Middle frontal gyrus (tissue), 1 donor: ENCODE measurements around the gene GRPEL1.
A peak's percentile ranks its signal among the peaks of the same experiment; 100 is the strongest.

Experiments
- DNase-seq: peaks from one replicate; pipeline ENCODE4 v3.0.0-alpha.2; 2015; ENCODE audit warnings: low spot score; ENCODE audit errors: extremely low spot score

Gene GRPEL1

DNA sequence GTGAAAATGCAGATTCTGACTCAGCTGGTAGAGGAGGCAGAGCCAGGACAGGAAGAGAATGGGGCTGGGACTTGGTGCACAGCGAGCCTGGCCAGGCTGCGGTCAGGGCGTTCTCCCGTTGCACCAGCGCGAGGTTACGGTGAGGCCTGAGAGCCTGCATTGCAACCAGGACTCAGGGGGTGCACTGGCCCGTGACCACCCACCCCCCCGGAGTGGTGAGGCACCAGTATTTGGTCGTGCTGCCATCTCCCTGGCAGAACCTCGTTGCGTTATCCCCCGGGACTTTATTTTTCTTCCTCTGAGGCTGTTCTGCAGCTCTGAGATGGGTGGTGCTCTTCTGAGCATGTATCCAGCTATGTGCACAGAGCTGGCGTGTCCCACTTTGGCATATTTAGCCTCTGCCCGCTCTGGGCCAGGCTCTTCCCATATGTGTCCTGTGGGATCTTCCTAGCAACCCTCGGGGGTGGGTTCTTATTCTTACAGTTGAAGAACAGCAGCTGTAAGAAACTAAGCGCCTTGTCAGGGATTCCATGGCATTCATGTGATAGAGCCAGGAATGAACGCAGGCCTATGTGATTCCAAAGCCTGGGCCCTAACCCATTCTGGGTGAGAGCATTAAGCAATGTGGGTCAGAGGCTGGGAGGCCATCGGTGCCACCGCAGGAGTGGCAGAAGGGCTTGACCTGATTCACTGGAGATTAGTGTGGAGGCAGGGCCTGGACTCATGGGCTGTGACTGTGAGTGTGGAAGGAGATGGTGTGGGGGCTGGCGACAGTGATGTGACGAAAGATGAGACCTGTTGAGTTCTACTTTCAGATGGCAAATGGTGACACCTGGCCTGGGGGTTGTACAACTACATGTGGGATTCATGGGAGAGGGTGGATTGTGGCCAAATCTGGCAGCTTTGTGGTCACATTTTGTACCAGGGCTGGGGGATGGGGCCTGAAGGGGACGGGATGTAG is 21.6 kb downstream of the GRPEL1 start:
- no peak for DNase-seq

DNA sequence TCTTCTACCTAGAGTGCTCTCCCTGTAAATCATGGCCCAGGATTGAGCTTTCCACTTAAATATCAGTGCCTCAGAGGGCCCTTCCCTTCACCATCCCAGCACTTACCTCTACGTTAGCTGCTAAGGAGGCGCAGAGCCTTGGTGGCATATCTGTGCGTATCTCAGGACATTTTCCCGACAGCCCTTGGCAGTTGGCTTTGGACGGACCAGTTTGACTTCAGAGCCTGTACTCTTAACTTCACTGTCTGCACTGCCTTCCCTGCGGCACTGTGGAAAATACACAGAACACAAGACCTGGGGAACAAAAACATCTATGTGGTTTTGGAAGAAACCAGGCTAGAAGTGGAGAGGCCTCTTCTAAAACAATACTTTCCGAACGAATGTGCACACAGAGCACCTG is 22.3 kb downstream of the GRPEL1 start:
- no peak for DNase-seq

GRCh38 chr4:7044137-7044930 is 23.5 kb downstream of the GRPEL1 start:
- no peak for DNase-seq

DNA sequence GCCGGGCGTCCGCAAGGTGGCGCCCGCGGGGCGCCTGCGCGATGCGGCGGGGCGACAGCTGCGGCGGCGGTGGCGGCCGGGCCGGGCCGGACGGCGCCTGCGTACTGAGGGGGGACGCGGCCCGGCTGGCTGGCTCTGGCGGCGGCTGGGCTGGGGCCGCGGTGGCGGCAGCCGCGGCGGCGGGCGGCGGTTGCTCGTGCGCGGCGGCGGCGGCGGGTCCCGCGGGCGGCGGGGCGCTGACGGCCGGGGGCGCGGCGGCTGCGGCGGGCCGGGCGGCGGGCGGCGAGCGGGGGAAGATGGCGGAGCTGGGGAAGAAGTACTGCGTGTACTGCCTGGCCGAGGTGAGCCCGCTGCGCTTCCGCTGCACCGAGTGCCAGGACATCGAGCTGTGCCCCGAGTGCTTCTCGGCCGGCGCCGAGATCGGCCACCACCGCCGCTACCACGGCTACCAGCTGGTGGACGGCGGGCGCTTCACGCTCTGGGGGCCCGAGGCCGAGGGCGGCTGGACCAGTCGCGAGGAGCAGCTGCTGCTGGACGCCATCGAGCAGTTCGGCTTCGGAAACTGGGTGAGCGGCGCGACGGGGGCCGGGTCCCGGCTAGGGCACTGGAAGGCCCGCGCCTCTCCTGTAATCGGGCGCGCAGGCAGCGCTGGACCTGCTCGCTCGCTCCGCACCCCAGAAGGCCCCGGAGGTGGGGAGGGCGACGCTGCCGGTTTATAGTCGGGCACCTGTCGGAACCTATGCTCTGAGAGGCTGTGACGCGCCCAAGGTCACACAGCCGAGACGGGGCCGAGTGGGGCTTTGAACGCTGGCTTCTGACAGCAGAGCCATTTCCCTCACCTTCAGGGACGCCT is 24.4 kb downstream of the GRPEL1 start, which contains the start of gene TADA2B:
TSS of gene TADA2B (plus strand) at position 89 of the 853 bp plus-strand sequence. CDS start at position 297, 208 bp downstream.
- DNase-seq, result no peak

GRCh38 chr4:7042503-7043283 is 25.2 kb downstream of the GRPEL1 start:
- DNase-seq, result peak; percentile 98

GRCh38 chr4:7041801-7042502 is 25.9 kb downstream of the GRPEL1 start:
- DNase-seq, result no peak

DNA sequence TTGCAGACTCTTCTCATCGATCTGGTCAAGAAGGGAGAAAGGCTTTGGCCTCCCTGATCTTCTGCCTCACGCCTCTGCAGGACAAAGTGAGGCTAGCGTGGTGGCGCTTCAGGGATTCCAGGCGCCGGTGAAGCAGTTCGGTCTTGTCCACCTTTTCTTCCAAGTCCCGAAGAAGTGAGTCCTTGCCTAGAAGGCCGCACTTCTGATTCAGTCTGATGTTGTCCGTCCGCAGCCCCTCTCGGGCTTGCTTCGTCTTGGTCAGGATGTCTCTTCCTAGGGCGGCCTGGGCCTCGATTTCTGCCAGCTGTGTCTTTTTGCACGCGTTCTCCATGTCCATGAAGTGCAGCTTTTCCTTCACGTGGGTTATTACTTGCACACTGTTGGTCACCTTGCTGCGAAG is 26.6 kb downstream of the GRPEL1 start:
- no peak for DNase-seq

DNA sequence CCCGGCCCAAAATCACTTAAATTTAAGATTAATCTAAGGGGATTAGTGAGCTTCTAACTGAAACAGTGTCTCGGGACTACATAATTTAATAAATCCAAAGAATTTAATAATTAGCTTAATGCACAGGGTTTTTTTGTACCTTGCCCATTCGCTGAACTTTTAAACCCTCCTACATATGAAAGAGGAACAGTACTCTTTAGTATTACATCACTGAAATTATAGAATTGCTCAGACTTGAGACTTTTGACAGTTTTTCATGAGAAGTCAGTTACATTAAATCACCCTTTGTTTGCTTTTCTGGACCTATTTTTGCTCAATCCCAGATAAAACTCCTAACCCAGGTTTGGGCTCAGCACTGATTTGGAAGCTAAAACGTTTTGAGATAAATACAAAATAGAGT is 27.1 kb downstream of the GRPEL1 start:
- no peak for DNase-seq

DNA sequence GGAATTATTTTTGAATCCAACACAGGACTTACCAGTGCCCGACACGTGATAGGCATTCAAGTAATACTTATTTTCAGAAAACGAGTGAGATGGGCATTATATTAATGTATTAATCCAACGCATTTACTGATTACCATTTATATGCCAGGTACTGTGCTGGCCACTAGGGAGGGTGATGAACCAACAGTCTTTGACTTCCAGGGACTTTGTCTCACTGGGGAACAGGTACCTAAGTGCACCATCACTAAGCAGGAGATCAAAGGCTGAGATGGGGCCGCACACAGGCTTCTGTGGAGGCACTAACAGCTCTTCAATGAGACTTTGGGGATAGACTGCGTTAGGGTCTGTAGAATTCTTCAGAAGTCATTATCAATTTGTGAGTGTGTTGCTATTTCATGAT is 30.4 kb downstream of the GRPEL1 start:
- no peak for DNase-seq

DNA sequence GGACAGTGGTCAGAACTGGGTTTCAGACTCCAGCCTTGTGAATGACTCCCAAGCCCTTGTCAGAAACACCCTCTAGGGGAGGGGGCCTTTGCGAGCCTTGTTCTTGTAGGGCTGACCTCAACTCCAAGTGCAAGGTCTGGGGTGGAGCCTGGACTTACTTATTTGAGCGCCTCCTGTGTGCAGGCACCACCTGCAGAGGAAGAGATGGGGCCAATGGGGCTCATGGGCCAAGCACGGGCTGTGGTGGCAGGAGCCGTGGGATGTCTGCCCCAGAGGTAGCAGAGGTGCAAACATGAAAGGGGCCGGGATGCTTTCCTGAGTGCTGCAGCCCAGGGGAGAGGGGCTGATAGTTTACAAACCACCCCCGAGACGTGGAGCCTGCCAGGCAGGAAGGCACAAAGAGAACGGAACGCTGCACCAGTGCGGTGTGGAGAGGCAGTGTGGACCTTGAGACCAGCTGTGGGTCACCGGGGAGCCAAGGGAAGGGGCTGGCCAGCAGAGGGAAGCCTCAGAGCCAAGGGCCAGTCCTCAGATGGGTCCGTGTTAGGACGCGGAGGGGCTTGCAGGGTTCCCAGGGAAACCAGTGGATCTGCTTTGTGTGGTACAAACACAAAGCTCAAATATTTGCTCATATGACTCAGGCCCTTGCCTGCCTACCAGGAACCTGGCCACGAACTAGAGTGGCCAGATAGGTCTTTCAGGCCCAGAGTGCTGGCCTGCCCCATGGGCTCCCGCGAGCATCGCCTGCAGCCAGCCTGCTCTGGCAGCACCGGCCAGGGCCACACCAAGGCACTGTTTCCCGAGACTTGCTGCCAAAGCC is 33.4 kb downstream of the GRPEL1 start:
- no peak for DNase-seq

- no peak for DNase-seq
Observed at GRCh38 chr4:7032596-7032995, 35.3 kb downstream of the GRPEL1 start.

DNA sequence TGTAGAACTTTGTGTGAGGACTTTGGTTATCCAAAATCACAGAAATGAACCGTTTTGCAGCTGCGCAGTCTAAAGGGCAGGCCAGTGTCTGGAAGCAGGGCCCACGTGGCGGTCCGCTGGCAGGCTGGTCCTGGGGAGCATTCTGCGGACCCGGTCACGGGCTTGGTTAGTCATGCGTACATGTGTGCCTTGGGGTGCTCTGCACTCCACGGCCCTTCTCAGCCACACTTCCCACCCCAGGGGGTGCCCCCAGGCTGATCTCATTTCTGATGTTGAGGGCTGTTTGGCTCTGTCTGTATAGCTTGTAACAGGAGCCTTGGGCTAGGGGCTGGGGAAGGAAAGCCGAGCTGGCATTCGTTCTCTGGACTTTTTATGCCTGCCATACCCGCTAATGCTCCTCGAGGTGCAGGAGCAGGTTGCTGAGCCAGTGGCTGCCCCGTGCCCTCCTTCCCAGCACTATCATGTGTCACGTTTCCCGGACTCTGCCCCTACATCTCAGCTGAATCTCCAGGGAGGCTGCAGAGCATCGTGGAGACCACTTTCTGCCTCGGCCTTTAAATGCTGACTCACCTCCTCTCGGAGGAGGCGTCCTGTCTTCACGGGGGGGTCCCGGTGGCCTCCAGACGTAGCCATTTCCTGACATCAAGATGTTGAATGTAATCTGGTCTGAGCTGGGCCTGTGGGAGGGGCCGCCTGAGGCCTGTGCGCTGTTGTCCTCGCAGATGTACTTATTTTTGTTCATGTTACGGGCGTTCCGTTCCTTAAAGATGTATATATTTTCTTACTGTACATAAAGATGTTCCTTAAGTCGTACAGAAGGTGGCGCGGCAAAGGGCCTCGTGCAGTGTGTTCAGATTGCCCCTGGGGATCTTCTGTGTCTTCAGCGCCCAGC is 36.1 kb downstream of the GRPEL1 start:
- no peak for DNase-seq

DNA sequence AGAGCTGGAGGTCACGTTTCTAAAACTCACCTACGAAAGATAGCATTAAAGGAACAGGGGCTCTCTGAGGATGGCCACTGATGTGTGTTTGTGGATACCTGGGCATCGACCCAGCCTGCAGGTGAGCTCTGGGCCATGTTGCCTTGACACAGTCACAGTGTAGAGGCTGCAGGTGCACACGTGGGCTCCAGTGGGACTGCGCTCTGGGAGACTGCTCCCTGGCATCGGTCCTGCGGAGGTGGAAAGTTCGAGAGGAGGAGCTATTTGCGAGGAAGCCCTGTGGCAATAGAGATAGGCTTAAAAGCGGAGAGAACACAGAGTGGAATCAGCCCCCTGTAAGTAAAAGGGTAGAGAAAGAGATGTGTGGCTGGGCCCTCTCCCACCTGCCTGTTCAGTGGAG is 37.0 kb downstream of the GRPEL1 start:
- DNase-seq, result no peak

- DNase-seq, result no peak
Observed at GRCh38 chr4:7029921-7030320, 37.9 kb downstream of the GRPEL1 start.

- DNase-seq, result no peak
Observed at GRCh38 chr4:7029212-7029611, 38.7 kb downstream of the GRPEL1 start.

DNA sequence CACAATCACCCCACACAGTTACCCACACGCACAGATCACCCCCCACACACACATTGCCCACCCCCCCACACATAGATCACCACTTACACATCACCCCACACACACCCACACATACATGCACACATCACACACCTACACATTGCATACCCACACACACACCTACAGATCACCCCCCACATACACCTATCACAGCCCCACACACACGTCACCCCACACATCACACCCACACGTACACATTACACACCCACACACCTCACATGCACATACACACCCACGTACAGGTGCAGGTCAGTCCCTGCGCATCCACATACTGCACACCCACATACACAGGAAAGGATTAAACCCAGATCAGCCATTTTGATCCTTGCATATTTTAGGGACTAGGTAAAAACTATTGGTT is 40.0 kb downstream of the GRPEL1 start:
- no peak for DNase-seq

DNA sequence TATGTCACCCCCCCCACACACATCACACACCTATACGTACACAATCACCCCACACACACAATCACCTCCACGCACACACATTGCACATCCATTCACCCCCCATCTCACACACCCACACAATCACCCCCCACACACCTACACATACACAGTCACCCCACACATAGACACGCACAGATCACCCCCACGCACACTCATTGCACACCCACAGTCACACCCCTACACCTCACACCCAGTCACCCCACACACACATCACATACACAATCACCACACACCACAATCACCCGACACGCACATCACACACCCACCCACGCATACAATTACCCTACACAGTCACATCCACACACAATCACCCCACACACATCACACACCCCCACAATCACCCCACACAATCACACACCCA is 40.6 kb downstream of the GRPEL1 start:
- no peak for DNase-seq

GRCh38 chr4:7026107-7026506 is 41.8 kb downstream of the GRPEL1 start:
- no peak for DNase-seq
